ENCODE data around the gene RERE. TPM values are rescaled to one million over a fixed set of nuclear protein-coding genes. Genes with fewer than 3 reads are reported as not detected.

RERE gene
- total RNA-seq, 2 donors from 2014 or later: 74.5 to 128 TPM

DNA sequence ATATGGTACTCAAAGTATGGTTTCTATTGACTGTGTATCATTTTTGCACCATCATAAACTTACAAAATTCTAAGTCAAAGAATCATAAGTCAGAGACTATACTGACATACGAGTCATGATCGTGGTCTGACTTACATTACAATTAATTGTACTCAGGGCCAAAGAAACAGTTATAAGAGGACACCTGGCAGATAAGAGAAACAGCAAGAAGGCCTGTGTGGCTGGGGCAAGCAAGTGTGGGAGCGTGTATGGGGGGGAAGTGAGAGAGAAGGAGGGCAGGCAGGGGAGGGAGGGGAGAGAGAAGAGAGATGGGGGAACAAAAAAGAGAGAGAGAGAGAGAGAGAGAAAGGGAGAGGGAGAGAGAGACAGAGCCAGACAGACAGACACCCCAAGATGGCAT lies 70.9 kb downstream of the RERE start:
- TF ChIP-seq, protein P1, sequence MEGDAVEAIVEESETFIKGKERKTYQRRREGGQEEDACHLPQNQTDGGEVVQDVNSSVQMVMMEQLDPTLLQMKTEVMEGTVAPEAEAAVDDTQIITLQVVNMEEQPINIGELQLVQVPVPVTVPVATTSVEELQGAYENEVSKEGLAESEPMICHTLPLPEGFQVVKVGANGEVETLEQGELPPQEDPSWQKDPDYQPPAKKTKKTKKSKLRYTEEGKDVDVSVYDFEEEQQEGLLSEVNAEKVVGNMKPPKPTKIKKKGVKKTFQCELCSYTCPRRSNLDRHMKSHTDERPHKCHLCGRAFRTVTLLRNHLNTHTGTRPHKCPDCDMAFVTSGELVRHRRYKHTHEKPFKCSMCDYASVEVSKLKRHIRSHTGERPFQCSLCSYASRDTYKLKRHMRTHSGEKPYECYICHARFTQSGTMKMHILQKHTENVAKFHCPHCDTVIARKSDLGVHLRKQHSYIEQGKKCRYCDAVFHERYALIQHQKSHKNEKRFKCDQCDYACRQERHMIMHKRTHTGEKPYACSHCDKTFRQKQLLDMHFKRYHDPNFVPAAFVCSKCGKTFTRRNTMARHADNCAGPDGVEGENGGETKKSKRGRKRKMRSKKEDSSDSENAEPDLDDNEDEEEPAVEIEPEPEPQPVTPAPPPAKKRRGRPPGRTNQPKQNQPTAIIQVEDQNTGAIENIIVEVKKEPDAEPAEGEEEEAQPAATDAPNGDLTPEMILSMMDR (IDR thresholded peaks at IDR 0.05): no peak
- TF ChIP-seq POLR2A (IDR thresholded peaks at IDR 0.05): no peak
- 73 to 75% methylated on average over 3 of the region's 3 CpGs for WGBS, 2 donors
- H3K4me3 ChIP-seq: no peak overlapping the region
- intact Hi-C loops (cut with DNase I): no loop called here
- no peak for DNase-seq
- no peaks in the 10 kb centered on the region for H3K9me3 ChIP-seq
- ATAC-seq: no peak
- peaks cover 18% of the 10 kb centered on the region for H3K4me1 ChIP-seq
- H3K36me3 ChIP-seq (replicated peaks in 1 of 2; ENCODE audit: insufficient read depth in 1 of 2, low read depth in 2 of 2): no peaks in the 10 kb centered on the region
- no peak overlapping the region for H3K27ac ChIP-seq
- H3K27me3 ChIP-seq: no peaks in the 10 kb centered on the region

DNA sequence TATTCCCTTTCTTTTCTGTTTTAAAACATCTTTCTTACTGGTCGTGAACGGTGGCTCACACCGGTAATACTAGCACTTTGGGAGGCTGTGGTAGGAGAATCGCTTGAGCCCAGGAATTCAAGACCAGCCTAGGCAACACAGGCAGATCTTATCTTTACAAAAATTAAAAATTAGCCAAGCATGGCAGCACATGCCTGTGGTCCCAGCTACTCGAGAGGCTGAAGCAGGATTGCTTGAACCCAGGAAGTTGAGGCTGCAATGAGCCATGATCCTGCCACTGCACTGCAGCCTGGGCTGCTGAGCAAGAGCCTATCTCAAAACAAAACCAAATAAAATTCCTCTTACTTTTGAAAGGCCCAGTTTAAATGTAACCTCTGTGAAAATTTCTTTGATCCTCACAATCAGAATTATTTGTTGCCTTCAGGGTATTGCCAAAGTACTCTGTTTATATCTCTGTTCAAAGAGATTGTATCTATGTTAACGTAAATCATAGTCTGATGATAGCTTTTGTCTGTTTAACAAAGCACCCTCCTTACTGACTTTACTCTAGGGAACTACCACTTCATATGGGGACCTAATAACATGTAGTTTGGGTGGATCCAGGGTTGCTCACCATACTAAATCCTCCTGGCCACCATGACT lies 71.6 kb downstream of the RERE start:
- Histone ChIP-seq H3K9me3 (no peaks in the 10 kb centered on the region), H3K27ac (no peak overlapping the region), H3K4me1 (peaks cover 18% of the 10 kb centered on the region), H3K36me3 (replicated peaks in 1 of 2; ENCODE audit: insufficient read depth in 1 of 2, low read depth in 2 of 2) (no peaks in the 10 kb centered on the region), H3K4me3 (no peak overlapping the region), H3K27me3 (no peaks in the 10 kb centered on the region)
- intact Hi-C loops (cut with DNase I): no loop called here
- 53 to 56% methylated on average over 6 of the region's 6 CpGs for WGBS, 2 donors
- no peak for ATAC-seq
- TF ChIP-seq, protein P1 (IDR thresholded peaks at IDR 0.05): no peak
- no peak for TF ChIP-seq POLR2A (IDR thresholded peaks at IDR 0.05)
- no peak for DNase-seq

DNA sequence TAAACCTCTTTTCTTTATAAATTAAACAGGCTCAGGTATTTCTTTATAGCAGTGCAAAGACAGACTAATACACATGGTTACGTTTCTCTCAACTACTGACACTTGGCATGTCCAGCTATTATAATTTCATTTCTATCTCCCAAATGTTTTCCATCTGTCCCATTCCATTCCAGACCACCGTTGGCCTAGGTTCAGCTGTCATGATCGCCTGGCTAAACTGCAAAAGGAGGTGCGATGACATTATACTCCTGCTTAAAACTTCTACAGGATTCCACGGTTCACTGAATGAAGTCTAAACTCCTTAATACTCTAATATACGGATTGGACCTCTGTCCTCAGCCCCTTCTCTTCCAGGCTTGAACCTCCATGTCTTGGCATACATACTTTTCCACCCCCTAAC lies 72.1 kb downstream of the RERE start:
- TF ChIP-seq, protein P1 (IDR thresholded peaks at IDR 0.05): no peak
- no peak for TF ChIP-seq POLR2A (IDR thresholded peaks at IDR 0.05)
- ATAC-seq (no peak), DNase-seq (no peak)
- no peaks in the 10 kb centered on the region for H3K27me3 ChIP-seq
- no peak overlapping the region for H3K4me3 ChIP-seq
- H3K36me3 ChIP-seq (replicated peaks in 1 of 2; ENCODE audit: insufficient read depth in 1 of 2, low read depth in 2 of 2): no peaks in the 10 kb centered on the region
- no peaks in the 10 kb centered on the region for H3K9me3 ChIP-seq
- peaks cover 18% of the 10 kb centered on the region for H3K4me1 ChIP-seq
- WGBS, 2 donors: 91 to 94% methylated on average over 6 of the region's 6 CpGs
- intact Hi-C loops (cut with DNase I): no loop called here
- H3K27ac ChIP-seq: no peak overlapping the region

DNA sequence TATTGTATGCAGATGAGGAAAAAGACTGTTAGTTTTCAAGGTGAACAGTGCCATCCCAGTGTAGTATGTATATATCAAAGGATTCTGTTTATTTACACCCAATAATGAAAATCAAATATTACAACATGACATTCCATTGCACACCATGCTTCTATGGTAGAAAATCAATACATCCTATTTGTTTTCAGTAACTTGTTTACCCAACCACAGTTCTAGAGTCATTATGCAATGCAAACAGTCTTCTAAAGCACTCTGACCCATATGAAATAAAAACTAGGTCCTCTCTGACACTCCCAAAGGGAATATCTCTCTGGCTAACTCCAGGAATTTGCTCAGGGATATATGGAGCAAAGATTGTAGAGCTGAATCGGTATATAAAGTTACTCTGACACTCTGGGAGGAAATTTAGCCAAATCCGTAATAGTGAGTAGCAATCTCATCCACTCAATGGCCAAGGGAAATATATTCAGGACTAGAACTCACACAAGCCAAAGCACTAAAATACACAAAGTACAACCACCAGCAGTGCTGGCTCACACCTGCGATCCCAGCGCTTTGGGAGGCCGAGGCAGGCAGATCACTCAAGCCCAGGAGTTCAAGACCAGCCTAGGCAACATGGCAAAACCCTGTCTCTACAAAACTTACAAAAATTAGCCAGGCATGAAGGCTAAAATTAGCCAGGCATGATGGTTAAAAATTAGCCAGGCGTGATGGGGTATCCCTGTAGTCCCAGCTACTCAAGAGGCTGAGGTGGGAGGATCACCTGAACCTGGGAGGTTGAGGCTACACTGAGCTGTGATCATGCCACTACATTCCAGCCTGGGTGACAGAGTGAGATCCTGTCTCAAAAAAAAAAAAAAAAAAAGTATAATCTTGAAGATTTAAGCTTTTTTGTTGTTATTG lies 75.2 kb downstream of the RERE start:
- TF ChIP-seq, protein P1 (IDR thresholded peaks at IDR 0.05): no peak
- no peak for TF ChIP-seq POLR2A (IDR thresholded peaks at IDR 0.05)
- intact Hi-C loops (cut with DNase I): no loop called here
- no peaks in the 10 kb centered on the region for H3K27me3 ChIP-seq
- H3K4me3 ChIP-seq: no peak overlapping the region
- no peaks in the 10 kb centered on the region for H3K36me3 ChIP-seq (replicated peaks in 1 of 2; ENCODE audit: insufficient read depth in 1 of 2, low read depth in 2 of 2)
- ATAC-seq (peak; percentile 59), DNase-seq (no peak)
- no peaks in the 10 kb centered on the region for H3K9me3 ChIP-seq
- no peak overlapping the region for H3K27ac ChIP-seq
- H3K4me1 ChIP-seq: peaks cover 18% of the 10 kb centered on the region
- 73 to 82% methylated on average over 6 of the region's 6 CpGs for WGBS, 2 donors

Data from body of pancreas (tissue), 4 donors.